22Rv1 (cell line): ENCODE data around the gene MICA.

Source experiments
- ZFX ChIP-seq: fragments of 450-650 bp; IDR thresholded peaks from 2 replicates; pipeline ENCODE4 v1.6.1; 2017; ENCODE audit warnings: antibody characterized with exemption, borderline replicate concordance
- TF ChIP-seq, protein P1 (sequence below): fragments of 450-650 bp; IDR thresholded peaks from 2 replicates; pipeline ENCODE4 v1.5.1; 2017; ENCODE audit warnings: mild to moderate bottlenecking

DNA sequence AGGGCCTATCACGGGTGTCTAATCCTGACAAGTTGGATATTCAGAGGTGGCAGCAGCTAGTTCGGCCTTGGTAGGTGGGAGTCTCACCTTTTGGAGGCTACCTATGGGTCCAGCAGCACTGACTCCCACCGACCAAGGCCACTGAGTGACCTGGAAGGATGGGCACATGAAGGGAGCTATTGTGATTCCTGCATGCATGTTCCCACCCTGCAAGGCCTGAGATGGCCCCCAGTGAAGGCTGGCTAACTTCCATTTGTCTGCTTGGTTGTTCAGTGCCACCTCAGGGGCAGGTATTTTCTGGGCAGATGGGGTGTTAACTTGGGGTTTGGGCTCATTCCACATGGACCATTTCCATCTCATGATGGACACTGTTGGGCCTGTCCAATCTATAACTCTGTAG lies 18.4 kb upstream of the MICA start:
- TF ChIP-seq, protein P1, sequence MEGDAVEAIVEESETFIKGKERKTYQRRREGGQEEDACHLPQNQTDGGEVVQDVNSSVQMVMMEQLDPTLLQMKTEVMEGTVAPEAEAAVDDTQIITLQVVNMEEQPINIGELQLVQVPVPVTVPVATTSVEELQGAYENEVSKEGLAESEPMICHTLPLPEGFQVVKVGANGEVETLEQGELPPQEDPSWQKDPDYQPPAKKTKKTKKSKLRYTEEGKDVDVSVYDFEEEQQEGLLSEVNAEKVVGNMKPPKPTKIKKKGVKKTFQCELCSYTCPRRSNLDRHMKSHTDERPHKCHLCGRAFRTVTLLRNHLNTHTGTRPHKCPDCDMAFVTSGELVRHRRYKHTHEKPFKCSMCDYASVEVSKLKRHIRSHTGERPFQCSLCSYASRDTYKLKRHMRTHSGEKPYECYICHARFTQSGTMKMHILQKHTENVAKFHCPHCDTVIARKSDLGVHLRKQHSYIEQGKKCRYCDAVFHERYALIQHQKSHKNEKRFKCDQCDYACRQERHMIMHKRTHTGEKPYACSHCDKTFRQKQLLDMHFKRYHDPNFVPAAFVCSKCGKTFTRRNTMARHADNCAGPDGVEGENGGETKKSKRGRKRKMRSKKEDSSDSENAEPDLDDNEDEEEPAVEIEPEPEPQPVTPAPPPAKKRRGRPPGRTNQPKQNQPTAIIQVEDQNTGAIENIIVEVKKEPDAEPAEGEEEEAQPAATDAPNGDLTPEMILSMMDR = no peak
- no peak for TF ChIP-seq ZFX
